GM12878 (cell line): ENCODE data around the gene ABCC5. TPM values are rescaled to one million over a fixed set of nuclear protein-coding genes. Genes with fewer than 3 reads are reported as not detected.

Source experiments
- ATAC-seq: fragments of 200-7000 bp; cut with Tn5 transposase; 3 replicates; pipeline ENCODE4 v1.9.1; 2020; ENCODE audit warnings: mild to moderate bottlenecking, moderate library complexity
- BruUV-seq: library from RNA; stranded (reverse); fragments of 400-500 nt; replicated peaks from 2 replicates; lab custom pipeline; 2021; lab: Mats Ljungman, UMichigan
- CTCF ChIA-PET: fragments of 300-600 bp; sonication (Branson Sonifier 250); formaldehyde crosslinking; extraction: SDS; loops from one replicate; lab custom pipeline; 2021; ENCODE audit warnings: inconsistent platforms; lab: Yijun Ruan, JAX
- POLR2A ChIA-PET: fragments of 350-600 bp; formaldehyde crosslinking; extraction: SDS; loops from one replicate; lab custom pipeline; 2021; ENCODE audit warnings: inconsistent platforms; lab: Charles Lee
- RAD21 ChIA-PET: fragments of 300-600 bp; sonication (Branson Sonifier 250); formaldehyde crosslinking; loops from one replicate; lab custom pipeline; 2023; ENCODE audit warnings: antibody characterized with exemption; ENCODE audit not compliant: unreplicated experiment; lab: Charles Lee
- SMC1A ChIA-PET: fragments of 300-600 bp; sonication (Branson Sonifier 250); formaldehyde crosslinking; loops from one replicate; lab custom pipeline; 2023; ENCODE audit not compliant: unreplicated experiment, uncharacterized antibody; lab: Charles Lee
- DNase-seq: peaks from one replicate; pipeline ENCODE4 v3.0.0-alpha.2; 2011; ENCODE audit warnings: low read depth, low spot score
- FAIRE-seq: peaks from 3 replicates; lab custom pipeline; 2011; peaks lifted over from hg19 to GRCh38; lab: Jason Lieb, UNC
- H2AFZ ChIP-seq: 2 replicates; pipeline ENCODE4 v1.6.0; 2011; ENCODE audit warnings: low read depth, low read length, control low read depth; ENCODE audit not compliant: control insufficient read depth
- H3K27ac ChIP-seq: 2 replicates; pipeline ENCODE4 v1.5.1; 2011; ENCODE audit warnings: control low read depth; ENCODE audit not compliant: control insufficient read depth, insufficient read depth
- H3K27me3 ChIP-seq, 2 experiments: replicated peaks in 1 of 2; 2 replicates each; pipeline versions ENCODE4 v1.6.0 to v1.6.1; 2011; ENCODE audit warnings: low read length in 1 of 2; ENCODE audit not compliant: control insufficient read depth in 2 of 2, insufficient read depth in 2 of 2
- H3K36me3 ChIP-seq, 2 experiments: 2 replicates each; pipeline ENCODE4 v1.5.1; 2011; ENCODE audit warnings: low read length in 1 of 2; ENCODE audit not compliant: control insufficient read depth in 2 of 2, insufficient read depth in 2 of 2
- H3K4me1 ChIP-seq: 2 replicates; pipeline ENCODE4 v1.6.1; 2011; ENCODE audit warnings: mild to moderate bottlenecking, low read length, moderate library complexity, mixed read lengths; ENCODE audit not compliant: control insufficient read depth, insufficient read depth
- H3K4me2 ChIP-seq: 2 replicates; pipeline ENCODE4 v1.6.0; 2011; ENCODE audit warnings: control low read depth; ENCODE audit not compliant: control insufficient read depth, insufficient read depth
- H3K4me3 ChIP-seq: fragments of 200-600 bp; sonication (generic); 2 replicates; pipeline ENCODE4 v1.5.1; 2016
- H3K79me2 ChIP-seq: 2 replicates; pipeline ENCODE4 v1.6.0; 2011; ENCODE audit warnings: low read length; ENCODE audit not compliant: control insufficient read depth, insufficient read depth
- H3K9ac ChIP-seq: 2 replicates; pipeline ENCODE4 v1.8.0; 2011; ENCODE audit warnings: low read length, control low read depth, mixed read lengths; ENCODE audit not compliant: control insufficient read depth, insufficient read depth
- H3K9me3 ChIP-seq: replicated peaks from 3 replicates; pipeline ENCODE4 v1.5.1; 2011; ENCODE audit warnings: mild to moderate bottlenecking, low read length; ENCODE audit not compliant: control insufficient read depth, insufficient read depth
- H4K20me1 ChIP-seq: 2 replicates; pipeline ENCODE4 v1.6.0; 2011; ENCODE audit not compliant: control insufficient read depth, insufficient read depth
- CHD4 ChIP-seq: fragments of 200-600 bp; sonication (generic); IDR thresholded peaks from 2 replicates; pipeline ENCODE4 v1.6.1; 2016; ENCODE audit warnings: mild to moderate bottlenecking
- JUNB ChIP-seq: IDR thresholded peaks from 2 replicates; pipeline ENCODE4 v1.6.1; 2016; ENCODE audit warnings: antibody characterized with exemption, mild to moderate bottlenecking
- NFYB ChIP-seq: IDR thresholded peaks from 2 replicates; pipeline ENCODE4 v1.6.1; 2011; ENCODE audit warnings: low read depth, mild to moderate bottlenecking, low read length, improper control_type of control experiment, moderate library complexity; ENCODE audit not compliant: insufficient read depth
- NR2C2 ChIP-seq: IDR thresholded peaks from 2 replicates; pipeline ENCODE4 v1.6.1; 2011; ENCODE audit warnings: borderline replicate concordance, low read depth; ENCODE audit not compliant: control insufficient read depth, insufficient read length
- POLR2A ChIP-seq: IDR thresholded peaks from 2 replicates; pipeline ENCODE4 v1.6.1; 2011; ENCODE audit warnings: low read depth, mild to moderate bottlenecking, low read length
- TBL1XR1 ChIP-seq: IDR thresholded peaks from 2 replicates; pipeline ENCODE4 v1.6.1; 2012; ENCODE audit warnings: low read depth, low read length, improper control_type of control experiment
- WGBS: methylation state at CpG from one replicate; pipeline ENCODE4 v1.1.6; 2016; ENCODE audit warnings: low lambda C conversion rate; ENCODE audit not compliant: insufficient replicate concordance, insufficient coverage; ENCODE audit errors: missing lambda C conversion rate; 5-methylcytosine and 5-hydroxymethylcytosine counted together
- in situ Hi-C: fragments of 300-500 bp; cut with MboI; formaldehyde crosslinking; loops from 9 replicates; pipeline ENCODE4 v1.14.3; 2018; ENCODE audit warnings: mixed read lengths
- intact Hi-C: fragments of 100-400 bp; cut with micrococcal nuclease; formaldehyde crosslinking; loops from one replicate; pipeline ENCODE4 v1.14.2; 2022; ENCODE audit not compliant: unreplicated experiment
- polyA plus RNA-seq, 11 experiments: library from polyadenylated mRNA; depleted of rRNA in 4 of 11; unstranded in 6 of 11; stranded (reverse) in 5 of 11; fragments of >200 nt; fragmentation: Nextera tagmentation in 4 of 11; fragmentation: Illumina TruSeq in 1 of 11; extraction: Ambion mirVana in 4 of 11; extraction: Trizol in 1 of 11; gene quantifications; 1 replicate in 1 of 11; 2 replicates in 10 of 11; pipeline versions ENCODE4 v1.2.1 to v1.2.3, GENCODE V29; 2011 to 2016; ENCODE audit warnings: inconsistent platforms in 2 of 11, missing spikeins in 2 of 11, low read depth in 1 of 11
- total RNA-seq, 4 experiments: library from RNA; depleted of rRNA in 3 of 4; stranded (reverse); fragments of >200 nt in 3 of 4; fragmentation: Illumina TruSeq in 1 of 4; extraction: Trizol in 1 of 4; gene quantifications; 2 replicates each; pipeline versions ENCODE4 v1.2.1 to v1.2.3, GENCODE V29; 2013 to 2021
- TF ChIP-seq, protein P1 (sequence below): fragments of 450-650 bp; IDR thresholded peaks from 2 replicates; pipeline ENCODE4 v1.6.1; 2017; ENCODE audit warnings: mild to moderate bottlenecking, low read depth, inconsistent platforms; ENCODE audit not compliant: poor library complexity, severe bottlenecking
- TF ChIP-seq, protein P2 (sequence below): fragments of 450-650 bp; IDR thresholded peaks from 2 replicates; pipeline ENCODE4 v1.6.1; 2017; ENCODE audit warnings: borderline replicate concordance

Gene ABCC5
- total and polyA plus RNA-seq, 10 of the 15 experiments (the other 5 are each of a cell fraction or from before 2014, with no cell fraction given): 6.0 to 17.8 (median 9.7) TPM

GRCh38 chr3:183991403-183991802 is 26.3 kb downstream of the ABCC5 start:
- ChIA-PET POLR2A (interaction anchor here (0.8 kb wide), 1 partner anchor 10 kb away, joined by 3 read pairs; no protein-coding TSS in a partner anchor), SMC1A (interaction anchor here (1.1 to 1.7 kb wide), 2 partner anchors 8 to 9 kb away, joined by 5 to 7 read pairs; no protein-coding TSS in a partner anchor), CTCF (interaction anchor here (0.5 to 1.6 kb wide), 3 partner anchors 23 to 96 kb away, joined by 3 to 7 read pairs (median 3); no protein-coding TSS in a partner anchor), RAD21 (no interaction called here)
- Histone ChIP-seq H3K9ac (no peak overlapping the region), H3K9me3 (no peaks in the 10 kb centered on the region), H3K4me3 (no peak overlapping the region), H3K27ac (no peak overlapping the region), H3K4me2 (no peak overlapping the region), H4K20me1 (no peaks in the 10 kb centered on the region), H3K27me3 (no peaks in the 10 kb centered on the region), H2AFZ (no peak overlapping the region), H3K4me1 (no peaks in the 10 kb centered on the region), H3K79me2 (no peaks in the 10 kb centered on the region), H3K36me3 (no peaks in the 10 kb centered on the region; a peak in 1 of 4 replicates)
- intact Hi-C loops (no loop called here), in situ Hi-C loops (no loop called here)
- no peak for ATAC-seq
- DNase-seq: no peak
- FAIRE-seq: no peak
- no TSS peak for BruUV-seq
- TF ChIP-seq POLR2A (no peak), CHD4 (no peak), NR2C2 (no peak), NFYB (no peak), TBL1XR1 (no peak), JUNB (no peak)
- TF ChIP-seq, protein P1, sequence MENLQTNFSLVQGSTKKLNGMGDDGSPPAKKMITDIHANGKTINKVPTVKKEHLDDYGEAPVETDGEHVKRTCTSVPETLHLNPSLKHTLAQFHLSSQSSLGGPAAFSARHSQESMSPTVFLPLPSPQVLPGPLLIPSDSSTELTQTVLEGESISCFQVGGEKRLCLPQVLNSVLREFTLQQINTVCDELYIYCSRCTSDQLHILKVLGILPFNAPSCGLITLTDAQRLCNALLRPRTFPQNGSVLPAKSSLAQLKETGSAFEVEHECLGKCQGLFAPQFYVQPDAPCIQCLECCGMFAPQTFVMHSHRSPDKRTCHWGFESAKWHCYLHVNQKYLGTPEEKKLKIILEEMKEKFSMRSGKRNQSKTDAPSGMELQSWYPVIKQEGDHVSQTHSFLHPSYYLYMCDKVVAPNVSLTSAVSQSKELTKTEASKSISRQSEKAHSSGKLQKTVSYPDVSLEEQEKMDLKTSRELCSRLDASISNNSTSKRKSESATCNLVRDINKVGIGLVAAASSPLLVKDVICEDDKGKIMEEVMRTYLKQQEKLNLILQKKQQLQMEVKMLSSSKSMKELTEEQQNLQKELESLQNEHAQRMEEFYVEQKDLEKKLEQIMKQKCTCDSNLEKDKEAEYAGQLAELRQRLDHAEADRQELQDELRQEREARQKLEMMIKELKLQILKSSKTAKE: no peak
- TF ChIP-seq, protein P2, sequence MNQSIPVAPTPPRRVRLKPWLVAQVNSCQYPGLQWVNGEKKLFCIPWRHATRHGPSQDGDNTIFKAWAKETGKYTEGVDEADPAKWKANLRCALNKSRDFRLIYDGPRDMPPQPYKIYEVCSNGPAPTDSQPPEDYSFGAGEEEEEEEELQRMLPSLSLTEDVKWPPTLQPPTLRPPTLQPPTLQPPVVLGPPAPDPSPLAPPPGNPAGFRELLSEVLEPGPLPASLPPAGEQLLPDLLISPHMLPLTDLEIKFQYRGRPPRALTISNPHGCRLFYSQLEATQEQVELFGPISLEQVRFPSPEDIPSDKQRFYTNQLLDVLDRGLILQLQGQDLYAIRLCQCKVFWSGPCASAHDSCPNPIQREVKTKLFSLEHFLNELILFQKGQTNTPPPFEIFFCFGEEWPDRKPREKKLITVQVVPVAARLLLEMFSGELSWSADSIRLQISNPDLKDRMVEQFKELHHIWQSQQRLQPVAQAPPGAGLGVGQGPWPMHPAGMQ: no peak
- 91% methylated on average over 5 of the region's 5 CpGs for WGBS
